ENCODE data around the gene SP5. TPM values are rescaled to one million over a fixed set of nuclear protein-coding genes. Genes with fewer than 3 reads are reported as not detected.

Gene SP5
- total RNA-seq, 3 donors from 2014 or later (not counting 1 experiment from before 2014, with no cell fraction given): not detected

DNA sequence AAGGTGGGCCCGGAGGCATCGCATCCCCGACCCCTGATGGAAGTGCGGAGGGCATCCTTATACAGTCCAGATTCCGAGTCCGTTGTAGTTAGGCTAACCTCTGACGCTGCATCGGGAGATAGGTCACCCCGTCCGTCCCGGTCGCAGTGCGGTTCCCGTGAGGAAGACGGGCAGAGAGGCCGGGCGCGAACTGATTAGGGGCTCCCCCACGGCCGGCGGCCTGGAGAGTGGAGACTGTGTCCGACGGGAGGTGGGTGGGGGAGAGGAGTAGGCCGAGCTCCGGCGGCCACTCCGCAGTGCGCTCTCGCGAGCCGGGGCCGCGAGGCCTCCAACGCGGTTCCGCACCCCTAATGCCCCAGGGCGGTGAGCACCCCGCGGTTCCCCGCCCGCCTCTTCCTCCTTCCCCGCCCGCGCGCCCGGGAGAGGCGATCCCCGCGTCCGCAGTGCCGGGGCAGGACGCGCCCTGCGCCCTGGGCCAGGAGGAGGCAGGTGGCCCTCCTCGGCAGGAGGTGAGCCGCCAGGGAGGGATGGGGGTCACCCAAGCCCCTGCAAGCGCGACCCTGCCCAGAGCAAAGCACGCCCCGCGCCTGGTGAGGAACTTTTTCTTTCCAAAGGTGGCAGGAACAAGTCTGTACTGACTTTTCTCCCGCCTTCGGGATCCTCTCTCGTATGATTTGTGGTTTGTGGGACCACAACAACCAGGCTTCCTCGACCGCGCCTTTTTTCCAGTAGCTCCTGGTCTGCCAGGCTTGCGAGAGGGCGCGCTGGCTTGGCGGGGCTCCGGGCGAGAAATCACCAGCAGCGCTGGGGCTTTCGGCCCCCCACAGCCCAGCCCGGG is 1.4 kb upstream of the SP5 start:
- peak overlapping the region; percentile 57 for H3K4me3 Mint-ChIP-seq
- WGBS (ENCODE audit: insufficient coverage): 1% methylated on average over 76 of the region's 76 CpGs
- Histone ChIP-seq H3K36me3 (ENCODE audit: control insufficient read depth, insufficient read depth, low read length) (no peaks in the 10 kb centered on the region), H3K4me3 (ENCODE audit: low read length) (no peak overlapping the region), H3K9me3 (ENCODE audit: control insufficient read depth, insufficient read depth, low read length) (no peaks in the 10 kb centered on the region), H3K4me1 (ENCODE audit: control insufficient read depth, insufficient read depth, low read length) (peaks cover 27% of the 10 kb centered on the region), H3K27me3 (ENCODE audit: control insufficient read depth, insufficient read depth, low read length) (peaks cover 42% of the 10 kb centered on the region), H3K27ac (ENCODE audit: low read length) (no peak overlapping the region)
- H3K27me3 Mint-ChIP-seq (ENCODE audit: low read depth in 2 of 2): peaks cover 47 to 60% of the 10 kb centered on the region in 2 donors
- no peak overlapping the region for H3K27ac Mint-ChIP-seq
- peaks cover 6 to 13% of the 10 kb centered on the region in 2 donors for H3K4me1 Mint-ChIP-seq
- no peaks in the 10 kb centered on the region for H3K9me3 Mint-ChIP-seq
- peak in 1 of 2 donors; percentile 28 for DNase-seq
- intact Hi-C loops (cut with micrococcal nuclease): no loop called here
- peak in 2 of 3 donors; percentile 21 to 27 for ATAC-seq
- TF ChIP-seq, protein P1, sequence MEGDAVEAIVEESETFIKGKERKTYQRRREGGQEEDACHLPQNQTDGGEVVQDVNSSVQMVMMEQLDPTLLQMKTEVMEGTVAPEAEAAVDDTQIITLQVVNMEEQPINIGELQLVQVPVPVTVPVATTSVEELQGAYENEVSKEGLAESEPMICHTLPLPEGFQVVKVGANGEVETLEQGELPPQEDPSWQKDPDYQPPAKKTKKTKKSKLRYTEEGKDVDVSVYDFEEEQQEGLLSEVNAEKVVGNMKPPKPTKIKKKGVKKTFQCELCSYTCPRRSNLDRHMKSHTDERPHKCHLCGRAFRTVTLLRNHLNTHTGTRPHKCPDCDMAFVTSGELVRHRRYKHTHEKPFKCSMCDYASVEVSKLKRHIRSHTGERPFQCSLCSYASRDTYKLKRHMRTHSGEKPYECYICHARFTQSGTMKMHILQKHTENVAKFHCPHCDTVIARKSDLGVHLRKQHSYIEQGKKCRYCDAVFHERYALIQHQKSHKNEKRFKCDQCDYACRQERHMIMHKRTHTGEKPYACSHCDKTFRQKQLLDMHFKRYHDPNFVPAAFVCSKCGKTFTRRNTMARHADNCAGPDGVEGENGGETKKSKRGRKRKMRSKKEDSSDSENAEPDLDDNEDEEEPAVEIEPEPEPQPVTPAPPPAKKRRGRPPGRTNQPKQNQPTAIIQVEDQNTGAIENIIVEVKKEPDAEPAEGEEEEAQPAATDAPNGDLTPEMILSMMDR (IDR thresholded peaks at IDR 0.05): no peak
- no peaks in the 10 kb centered on the region for H3K36me3 Mint-ChIP-seq

DNA sequence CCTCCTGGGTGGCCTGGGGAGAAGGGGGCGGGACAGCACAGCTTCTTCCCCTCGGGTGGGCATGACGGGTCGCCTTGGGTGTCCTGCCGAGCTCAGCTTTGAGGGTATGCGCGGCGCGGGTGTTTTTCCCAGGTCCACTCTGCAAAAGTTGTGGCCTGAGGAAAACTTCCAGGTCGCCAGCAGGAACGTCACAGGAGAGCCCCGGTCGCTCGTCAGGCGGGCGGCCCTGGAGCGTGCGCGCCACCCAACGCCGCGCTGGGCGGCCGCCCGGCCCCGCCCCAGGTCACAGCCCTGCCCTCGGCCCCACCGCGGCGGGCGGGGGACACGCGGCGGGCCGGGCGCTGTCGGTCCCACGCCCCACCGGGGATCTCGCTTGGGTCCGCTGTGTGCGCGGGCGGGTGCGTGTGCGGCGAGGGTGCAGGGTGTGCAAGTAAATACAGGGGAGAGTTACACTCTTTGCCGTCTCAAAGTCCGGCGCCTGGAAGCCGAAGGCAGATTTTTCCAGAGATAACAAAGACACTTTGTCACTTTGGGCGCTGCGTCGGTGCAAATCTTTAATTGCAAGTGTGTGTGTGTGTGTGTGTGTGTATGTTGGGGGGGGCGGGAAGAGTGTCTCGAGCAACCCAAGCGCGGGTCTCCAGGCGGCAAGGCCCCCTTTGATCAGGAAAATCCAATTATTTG is 616 bp upstream of the SP5 start:
- ATAC-seq: peak; percentile 29 to 56 (median 49)
- no peak overlapping the region for H3K27ac Mint-ChIP-seq
- DNase-seq: peak in 1 of 2 donors; percentile 31

GRCh38 chr2:170715932-170716777 is 1.0 kb downstream of the SP5 start:
- no peaks in the 10 kb centered on the region for H3K36me3 Mint-ChIP-seq
- peak overlapping the region; percentile 84 for H3K4me3 Mint-ChIP-seq
- H3K27ac Mint-ChIP-seq: no peak overlapping the region
- H3K9me3 Mint-ChIP-seq: no peaks in the 10 kb centered on the region
- ATAC-seq: no peak
- peaks cover 27% of the 10 kb centered on the region for H3K4me1 ChIP-seq (ENCODE audit: control insufficient read depth, insufficient read depth, low read length)
- peaks cover 38% of the 10 kb centered on the region for H3K27me3 ChIP-seq (ENCODE audit: control insufficient read depth, insufficient read depth, low read length)
- peaks cover 42 to 55% of the 10 kb centered on the region in 2 donors for H3K27me3 Mint-ChIP-seq (ENCODE audit: low read depth in 2 of 2)
- no peak overlapping the region for H3K27ac ChIP-seq (ENCODE audit: low read length)
- H3K36me3 ChIP-seq (ENCODE audit: control insufficient read depth, insufficient read depth, low read length): no peaks in the 10 kb centered on the region
- 6% methylated on average over 95 of the region's 95 CpGs for WGBS (ENCODE audit: insufficient coverage)
- H3K4me3 ChIP-seq (ENCODE audit: low read length): no peak overlapping the region
- TF ChIP-seq, protein P1 (IDR thresholded peaks at IDR 0.05): no peak
- H3K4me1 Mint-ChIP-seq: peaks cover 6 to 13% of the 10 kb centered on the region in 2 donors
- DNase-seq: peak in 1 of 2 donors; percentile 36
- intact Hi-C loops (cut with micrococcal nuclease): no loop called here
- no peaks in the 10 kb centered on the region for H3K9me3 ChIP-seq (ENCODE audit: control insufficient read depth, insufficient read depth, low read length)

More for the DNA sequence above, 616 bp upstream of the SP5 start:
- Mint-ChIP-seq H3K4me3 (peak overlapping the region; percentile 84), H3K36me3 (no peaks in the 10 kb centered on the region), H3K9me3 (no peaks in the 10 kb centered on the region), H3K4me1 (peaks cover 6 to 13% of the 10 kb centered on the region in 2 donors), H3K27me3 (ENCODE audit: low read depth in 2 of 2) (peaks cover 50 to 60% of the 10 kb centered on the region in 2 donors)
- intact Hi-C loops (cut with micrococcal nuclease): no loop called here
- Histone ChIP-seq H3K27ac (ENCODE audit: low read length) (no peak overlapping the region), H3K4me3 (ENCODE audit: low read length) (peak overlapping the region; percentile 27), H3K27me3 (ENCODE audit: control insufficient read depth, insufficient read depth, low read length) (peaks cover 44% of the 10 kb centered on the region), H3K4me1 (ENCODE audit: control insufficient read depth, insufficient read depth, low read length) (peaks cover 27% of the 10 kb centered on the region), H3K36me3 (ENCODE audit: control insufficient read depth, insufficient read depth, low read length) (no peaks in the 10 kb centered on the region), H3K9me3 (ENCODE audit: control insufficient read depth, insufficient read depth, low read length) (no peaks in the 10 kb centered on the region)
- WGBS (ENCODE audit: insufficient coverage): 1% methylated on average over 55 of the region's 59 CpGs
- TF ChIP-seq, protein P1 (IDR thresholded peaks at IDR 0.05): no peak
